ENCODE data around the gene MSL2. TPM values are rescaled to one million over a fixed set of nuclear protein-coding genes. Genes with fewer than 3 reads are reported as not detected.
A peak's percentile ranks its signal among the peaks of the same experiment; 100 is the strongest.
"Not testable (repeated sequence)": the region's sequence is repeated elsewhere in the genome, so short reads cannot be mapped to it uniquely, and the experiment has no call there.

Gene MSL2
- polyA plus RNA-seq, 1 experiment = 9.1 TPM

GRCh38 chr3:136195258-136196063, 674 bp downstream of the MSL2 start:
- CTCF ChIA-PET = interaction anchor here (1.0 to 1.6 kb wide), 2 partner anchors 117 to 557 kb away, joined by 3 to 13 read pairs; partner anchors contain the start of gene STAG1
- H3K27ac ChIP-seq (ENCODE audit: low read depth, low read length) = peak overlapping the region; percentile 99
- TF ChIP-seq CTCF (IDR thresholded peaks at IDR 0.05; ENCODE audit: low read depth, low read length) = no peak
- peak overlapping the region; percentile 90 for H3K4me3 ChIP-seq (ENCODE audit: low read depth, low read length)
- peaks cover 6% of the 10 kb centered on the region for H3K9me3 ChIP-seq (ENCODE audit: control insufficient read depth, insufficient read depth, low read length)
- no peaks in the 10 kb centered on the region for H3K27me3 ChIP-seq (ENCODE audit: control insufficient read depth, insufficient read depth, low read length)
- POLR2A ChIA-PET = interaction anchor here (0.5 to 3.2 kb wide), 15 partner anchors 20 to 760 kb away, joined by 3 to 34 read pairs (median 4); partner anchors contain the start of genes NCK1 and STAG1
- DNase-seq (ENCODE audit: low read depth, low spot score) = peak; percentile 26

- peak overlapping the region; percentile 90 for H3K4me3 ChIP-seq (ENCODE audit: low read depth, low read length)
- H3K27ac ChIP-seq (ENCODE audit: low read depth, low read length) = peak overlapping the region; percentile 99
- ChIA-PET POLR2A (interaction anchor here (0.5 to 3.2 kb wide), 7 partner anchors 8 to 558 kb away, joined by 3 to 14 read pairs (median 4); partner anchors contain the start of gene STAG1), CTCF (interaction anchor here (0.5 to 1.1 kb wide), 4 partner anchors 13 to 819 kb away, joined by 3 read pairs; no protein-coding TSS in a partner anchor)
- H3K27me3 ChIP-seq (ENCODE audit: control insufficient read depth, insufficient read depth, low read length) = no peaks in the 10 kb centered on the region
- TF ChIP-seq CTCF (IDR thresholded peaks at IDR 0.05; ENCODE audit: low read depth, low read length) = no peak; the same call in 1 of the 2 replicates
- H3K9me3 ChIP-seq (ENCODE audit: control insufficient read depth, insufficient read depth, low read length) = peaks cover 6% of the 10 kb centered on the region
- no peak for DNase-seq (ENCODE audit: low read depth, low spot score)
These were observed 1.5 kb downstream of the MSL2 start for GRCh38 chr3:136194409-136195257.

- ChIA-PET POLR2A (interaction anchor here (0.7 to 3.2 kb wide), 2 partner anchors 46 to 559 kb away, joined by 3 to 14 read pairs; partner anchors contain the start of gene STAG1), CTCF (interaction anchor here (0.6 to 1.0 kb wide), 8 partner anchors 12 to 820 kb away, joined by 3 to 9 read pairs (median 4); partner anchors contain the start of gene STAG1)
- no peak for TF ChIP-seq CTCF (IDR thresholded peaks at IDR 0.05; ENCODE audit: low read depth, low read length)
- DNase-seq (ENCODE audit: low read depth, low spot score) = no peak
- H3K27me3 ChIP-seq (ENCODE audit: control insufficient read depth, insufficient read depth, low read length) = no peaks in the 10 kb centered on the region
- H3K9me3 ChIP-seq (ENCODE audit: control insufficient read depth, insufficient read depth, low read length) = peaks cover under 1% of the 10 kb centered on the region
- no peak overlapping the region for H3K27ac ChIP-seq (ENCODE audit: low read depth, low read length)
- peak overlapping the region; percentile 90 for H3K4me3 ChIP-seq (ENCODE audit: low read depth, low read length)
These were observed 2.7 kb downstream of the MSL2 start for GRCh38 chr3:136193278-136194054.

- Histone ChIP-seq H3K27me3 (ENCODE audit: control insufficient read depth, insufficient read depth, low read length) (no peaks in the 10 kb centered on the region), H3K9me3 (ENCODE audit: control insufficient read depth, insufficient read depth, low read length) (no peaks in the 10 kb centered on the region; the same call in 1 of the 2 replicates), H3K4me3 (ENCODE audit: low read depth, low read length) (peak overlapping the region; percentile 90), H3K27ac (ENCODE audit: low read depth, low read length) (no peak overlapping the region)
- DNase-seq (ENCODE audit: low read depth, low spot score) = no peak
- TF ChIP-seq CTCF (IDR thresholded peaks at IDR 0.05; ENCODE audit: low read depth, low read length) = no peak
- POLR2A ChIA-PET = interaction anchor here (0.6 to 3.2 kb wide), 3 partner anchors 10 to 560 kb away, joined by 3 to 14 read pairs (median 4); partner anchors contain the start of gene STAG1
- CTCF ChIA-PET = interaction anchor here (0.7 to 1.0 kb wide), 6 partner anchors 12 to 567 kb away, joined by 3 to 5 read pairs (median 4); partner anchors contain the start of gene STAG1
These were observed 3.3 kb downstream of the MSL2 start for GRCh38 chr3:136192831-136193230.

GRCh38 chr3:136192195-136192594, 3.9 kb downstream of the MSL2 start:
- POLR2A ChIA-PET = interaction anchor here (0.6 to 3.2 kb wide), 2 partner anchors 10 to 561 kb away, joined by 4 to 14 read pairs; partner anchors contain the start of gene STAG1
- not testable (repeated sequence) for H3K27ac ChIP-seq (ENCODE audit: low read depth, low read length); H3K9me3 ChIP-seq (ENCODE audit: control insufficient read depth, insufficient read depth, low read length); DNase-seq (ENCODE audit: low read depth, low spot score); H3K27me3 ChIP-seq (ENCODE audit: control insufficient read depth, insufficient read depth, low read length)
- H3K4me3 ChIP-seq (ENCODE audit: low read depth, low read length) = peak overlapping the region; percentile 90
- CTCF ChIA-PET = interaction anchor here (0.8 kb wide), 1 partner anchor 116 kb away, joined by 3 read pairs; no protein-coding TSS in a partner anchor
